HFF-Myc (cell line): ENCODE results near the gene MRPL44.
"Not testable (repeated sequence)": the region's sequence is repeated elsewhere in the genome, so short reads cannot be mapped to it uniquely, and the experiment has no call there.

Experiments used
- DNase-seq: peaks from one replicate; pipeline ENCODE4 v3.0.0-alpha.2; 2011; ENCODE audit warnings: low read depth; ENCODE audit errors: extremely low read depth
- H3K4me3 ChIP-seq: replicated peaks from 2 replicates; pipeline ENCODE4 v1.5.1; 2011; ENCODE audit warnings: low read depth, mild to moderate bottlenecking, control low read depth, low read length
- CTCF ChIP-seq: IDR thresholded peaks from 2 replicates; pipeline ENCODE4 v1.5.1; 2012; ENCODE audit warnings: mild to moderate bottlenecking, low read depth, low read length, control low read depth; ENCODE audit errors: missing control alignments

MRPL44 gene

GRCh38 chr2:223937535-223937934 is 19.7 kb upstream of the MRPL44 start:
- TF ChIP-seq CTCF, result no peak
- DNase-seq, result no peak

GRCh38 chr2:223939438-223939837 is 17.8 kb upstream of the MRPL44 start:
- not testable (repeated sequence) for DNase-seq

More at GRCh38 chr2:223937535-223937934, 19.7 kb upstream of the MRPL44 start:
- H3K4me3 ChIP-seq, result no peak overlapping the region

GRCh38 chr2:223941579-223942277 is 15.5 kb upstream of the MRPL44 start:
- H3K4me3 ChIP-seq, result no peak overlapping the region
- DNase-seq, result no peak
- no peak for TF ChIP-seq CTCF

More at GRCh38 chr2:223939438-223939837, 17.8 kb upstream of the MRPL44 start:
- H3K4me3 ChIP-seq, result not testable (repeated sequence)

- H3K4me3 ChIP-seq, result peak overlapping the region; percentile 91
- no peak for DNase-seq
- TF ChIP-seq CTCF, result no peak
Observed at GRCh38 chr2:223943135-223943534, 14.1 kb upstream of the MRPL44 start.

- H3K4me3 ChIP-seq, result peak overlapping the region; percentile 91
- DNase-seq, result no peak
Observed at GRCh38 chr2:223943561-223944008, 13.7 kb upstream of the MRPL44 start.

GRCh38 chr2:223944166-223944702 is 13.0 kb upstream of the MRPL44 start:
- no peak for TF ChIP-seq CTCF
- DNase-seq, result no peak
- H3K4me3 ChIP-seq, result peak overlapping the region; percentile 91

More at GRCh38 chr2:223943561-223944008, 13.7 kb upstream of the MRPL44 start:
- no peak for TF ChIP-seq CTCF

- no peak for TF ChIP-seq CTCF
- DNase-seq, result no peak
- peak within 1 kb of the TSS; percentile 91 for H3K4me3 ChIP-seq
Observed at GRCh38 chr2:223944703-223945531, 12.3 kb upstream of the MRPL44 start, which contains the start of gene WDFY1. Gene WDFY1, minus strand, starts transcription at chr2:223945335. Its CDS starts 51 bp downstream, at chr2:223945284.
